HG03095 (cell line): ENCODE measurements around the gene WWP2.
"Not testable (repeated sequence)": the region's sequence is repeated elsewhere in the genome, so short reads cannot be mapped to it uniquely, and the experiment has no call there.

Experiments used
- ATAC-seq: cut with Tn5 transposase; IDR thresholded peaks from one replicate; pipeline ENCODE4 v1.9.1; 2021; ENCODE audit warnings: moderate library complexity; ENCODE audit not compliant: unreplicated experiment

The WWP2 gene

GRCh38 chr16:69854776-69855175, 92.6 kb downstream of the WWP2 start:
- not testable (repeated sequence) for ATAC-seq

GRCh38 chr16:69855592-69855991, 93.5 kb downstream of the WWP2 start:
- no peak for ATAC-seq

- no peak for ATAC-seq
These were observed 96.3 kb downstream of the WWP2 start for GRCh38 chr16:69858191-69859104.

- ATAC-seq, result no peak
These were observed 97.2 kb downstream of the WWP2 start for GRCh38 chr16:69859105-69859989.

- no peak for ATAC-seq
These were observed 98.4 kb downstream of the WWP2 start for GRCh38 chr16:69860233-69861231.

GRCh38 chr16:69861292-69862030, 99.3 kb downstream of the WWP2 start:
- no peak for ATAC-seq

GRCh38 chr16:69863401-69864281, 101.5 kb downstream of the WWP2 start:
- no peak for ATAC-seq

- ATAC-seq, result no peak
These were observed 103.6 kb downstream of the WWP2 start for GRCh38 chr16:69865701-69866100.

GRCh38 chr16:69867784-69868560, 105.8 kb downstream of the WWP2 start:
- no peak for ATAC-seq

GRCh38 chr16:69870761-69871160, 108.6 kb downstream of the WWP2 start:
- ATAC-seq, result no peak

- ATAC-seq, result no peak
These were observed 109.6 kb downstream of the WWP2 start for GRCh38 chr16:69871708-69872107.

- ATAC-seq, result no peak
These were observed 110.8 kb downstream of the WWP2 start for GRCh38 chr16:69872888-69873287.

GRCh38 chr16:69873783-69874182, 111.7 kb downstream of the WWP2 start:
- no peak for ATAC-seq

GRCh38 chr16:69874271-69874670, 112.1 kb downstream of the WWP2 start:
- ATAC-seq, result no peak

GRCh38 chr16:69880640-69881133, 118.6 kb downstream of the WWP2 start:
- no peak for ATAC-seq

GRCh38 chr16:69881141-69881540, 119.0 kb downstream of the WWP2 start:
- no peak for ATAC-seq

GRCh38 chr16:69883744-69884143, 121.6 kb downstream of the WWP2 start:
- no peak for ATAC-seq

- no peak for ATAC-seq
These were observed 123.6 kb downstream of the WWP2 start for GRCh38 chr16:69885722-69886121.
